Measurements from ENCODE around the gene ZBTB16. TPM values are rescaled to one million over a fixed set of nuclear protein-coding genes. Genes with fewer than 3 reads are reported as not detected.

The ZBTB16 gene
- total and polyA plus RNA-seq, 2 experiments from 2014 or later, result 0.29 to 1.4 TPM

DNA sequence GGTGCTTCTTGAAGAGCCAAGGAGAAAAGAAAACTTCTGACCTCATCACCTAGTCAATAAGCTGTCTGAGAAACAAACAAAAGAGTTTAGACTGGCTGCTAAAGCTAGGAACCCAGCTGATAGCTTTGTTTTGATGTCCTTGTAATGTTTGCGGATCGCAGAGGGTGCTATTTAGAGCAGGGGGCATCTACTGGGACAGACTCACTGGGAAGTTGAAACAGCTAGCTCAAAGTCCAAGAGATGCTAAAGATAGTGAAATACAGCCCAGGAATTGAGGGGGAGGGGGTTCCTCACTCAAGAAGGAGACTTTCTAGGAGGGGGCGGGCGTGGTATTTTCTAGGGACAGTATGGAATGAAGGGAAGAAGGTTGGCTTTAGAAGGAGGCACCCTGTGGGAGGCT, 18.9 kb downstream of the ZBTB16 start:
- ATAC-seq, result peak; percentile 51
- Mint-ChIP-seq H3K4me3 (no peak overlapping the region), H3K9me3 (no peaks in the 10 kb centered on the region), H3K27me3 (ENCODE audit: insufficient read depth, low read depth, poor library complexity) (peaks cover 39% of the 10 kb centered on the region), H3K36me3 (ENCODE audit: low read depth) (no peaks in the 10 kb centered on the region), H3K27ac (no peak overlapping the region), H3K4me1 (peaks cover 45% of the 10 kb centered on the region)
- H3K27me3 ChIP-seq (ENCODE audit: insufficient read depth), result peaks cover 25% of the 10 kb centered on the region
- H3K4me1 ChIP-seq (ENCODE audit: insufficient read depth), result peaks cover 29% of the 10 kb centered on the region
- no peak overlapping the region for H3K4me3 ChIP-seq
- no peaks in the 10 kb centered on the region for H3K79me2 ChIP-seq (replicated peaks; ENCODE audit: insufficient read depth)
- TF ChIP-seq ZNF331 (CRISPR knock-in tag; IDR thresholded peaks at IDR 0.05; ENCODE audit: low read depth) (no peak), EZH2 (IDR thresholded peaks at IDR 0.05; ENCODE audit: low read depth, unreplicated experiment) (no peak), NANOG (IDR thresholded peaks at IDR 0.05; ENCODE audit: borderline replicate concordance) (no peak), JUNB (IDR thresholded peaks at IDR 0.05; ENCODE audit: unreplicated experiment) (no peak), POLR2AphosphoS5 (IDR thresholded peaks at IDR 0.05; ENCODE audit: low read depth) (no peak), EZH2phosphoT487 (IDR thresholded peaks at IDR 0.05; ENCODE audit: unreplicated experiment) (no peak), ZNF114 (CRISPR knock-in tag; IDR thresholded peaks at IDR 0.05) (no peak), STAT1 (IDR thresholded peaks at IDR 0.05; ENCODE audit: unreplicated experiment) (no peak), CREB1 (CRISPR knock-in tag; IDR thresholded peaks at IDR 0.05; ENCODE audit: low read depth) (no peak)
- TF ChIP-seq, protein P1, sequence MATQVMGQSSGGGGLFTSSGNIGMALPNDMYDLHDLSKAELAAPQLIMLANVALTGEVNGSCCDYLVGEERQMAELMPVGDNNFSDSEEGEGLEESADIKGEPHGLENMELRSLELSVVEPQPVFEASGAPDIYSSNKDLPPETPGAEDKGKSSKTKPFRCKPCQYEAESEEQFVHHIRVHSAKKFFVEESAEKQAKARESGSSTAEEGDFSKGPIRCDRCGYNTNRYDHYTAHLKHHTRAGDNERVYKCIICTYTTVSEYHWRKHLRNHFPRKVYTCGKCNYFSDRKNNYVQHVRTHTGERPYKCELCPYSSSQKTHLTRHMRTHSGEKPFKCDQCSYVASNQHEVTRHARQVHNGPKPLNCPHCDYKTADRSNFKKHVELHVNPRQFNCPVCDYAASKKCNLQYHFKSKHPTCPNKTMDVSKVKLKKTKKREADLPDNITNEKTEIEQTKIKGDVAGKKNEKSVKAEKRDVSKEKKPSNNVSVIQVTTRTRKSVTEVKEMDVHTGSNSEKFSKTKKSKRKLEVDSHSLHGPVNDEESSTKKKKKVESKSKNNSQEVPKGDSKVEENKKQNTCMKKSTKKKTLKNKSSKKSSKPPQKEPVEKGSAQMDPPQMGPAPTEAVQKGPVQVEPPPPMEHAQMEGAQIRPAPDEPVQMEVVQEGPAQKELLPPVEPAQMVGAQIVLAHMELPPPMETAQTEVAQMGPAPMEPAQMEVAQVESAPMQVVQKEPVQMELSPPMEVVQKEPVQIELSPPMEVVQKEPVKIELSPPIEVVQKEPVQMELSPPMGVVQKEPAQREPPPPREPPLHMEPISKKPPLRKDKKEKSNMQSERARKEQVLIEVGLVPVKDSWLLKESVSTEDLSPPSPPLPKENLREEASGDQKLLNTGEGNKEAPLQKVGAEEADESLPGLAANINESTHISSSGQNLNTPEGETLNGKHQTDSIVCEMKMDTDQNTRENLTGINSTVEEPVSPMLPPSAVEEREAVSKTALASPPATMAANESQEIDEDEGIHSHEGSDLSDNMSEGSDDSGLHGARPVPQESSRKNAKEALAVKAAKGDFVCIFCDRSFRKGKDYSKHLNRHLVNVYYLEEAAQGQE (IDR thresholded peaks at IDR 0.05; ENCODE audit: unreplicated experiment), result no peak
- TF ChIP-seq, protein P2, sequence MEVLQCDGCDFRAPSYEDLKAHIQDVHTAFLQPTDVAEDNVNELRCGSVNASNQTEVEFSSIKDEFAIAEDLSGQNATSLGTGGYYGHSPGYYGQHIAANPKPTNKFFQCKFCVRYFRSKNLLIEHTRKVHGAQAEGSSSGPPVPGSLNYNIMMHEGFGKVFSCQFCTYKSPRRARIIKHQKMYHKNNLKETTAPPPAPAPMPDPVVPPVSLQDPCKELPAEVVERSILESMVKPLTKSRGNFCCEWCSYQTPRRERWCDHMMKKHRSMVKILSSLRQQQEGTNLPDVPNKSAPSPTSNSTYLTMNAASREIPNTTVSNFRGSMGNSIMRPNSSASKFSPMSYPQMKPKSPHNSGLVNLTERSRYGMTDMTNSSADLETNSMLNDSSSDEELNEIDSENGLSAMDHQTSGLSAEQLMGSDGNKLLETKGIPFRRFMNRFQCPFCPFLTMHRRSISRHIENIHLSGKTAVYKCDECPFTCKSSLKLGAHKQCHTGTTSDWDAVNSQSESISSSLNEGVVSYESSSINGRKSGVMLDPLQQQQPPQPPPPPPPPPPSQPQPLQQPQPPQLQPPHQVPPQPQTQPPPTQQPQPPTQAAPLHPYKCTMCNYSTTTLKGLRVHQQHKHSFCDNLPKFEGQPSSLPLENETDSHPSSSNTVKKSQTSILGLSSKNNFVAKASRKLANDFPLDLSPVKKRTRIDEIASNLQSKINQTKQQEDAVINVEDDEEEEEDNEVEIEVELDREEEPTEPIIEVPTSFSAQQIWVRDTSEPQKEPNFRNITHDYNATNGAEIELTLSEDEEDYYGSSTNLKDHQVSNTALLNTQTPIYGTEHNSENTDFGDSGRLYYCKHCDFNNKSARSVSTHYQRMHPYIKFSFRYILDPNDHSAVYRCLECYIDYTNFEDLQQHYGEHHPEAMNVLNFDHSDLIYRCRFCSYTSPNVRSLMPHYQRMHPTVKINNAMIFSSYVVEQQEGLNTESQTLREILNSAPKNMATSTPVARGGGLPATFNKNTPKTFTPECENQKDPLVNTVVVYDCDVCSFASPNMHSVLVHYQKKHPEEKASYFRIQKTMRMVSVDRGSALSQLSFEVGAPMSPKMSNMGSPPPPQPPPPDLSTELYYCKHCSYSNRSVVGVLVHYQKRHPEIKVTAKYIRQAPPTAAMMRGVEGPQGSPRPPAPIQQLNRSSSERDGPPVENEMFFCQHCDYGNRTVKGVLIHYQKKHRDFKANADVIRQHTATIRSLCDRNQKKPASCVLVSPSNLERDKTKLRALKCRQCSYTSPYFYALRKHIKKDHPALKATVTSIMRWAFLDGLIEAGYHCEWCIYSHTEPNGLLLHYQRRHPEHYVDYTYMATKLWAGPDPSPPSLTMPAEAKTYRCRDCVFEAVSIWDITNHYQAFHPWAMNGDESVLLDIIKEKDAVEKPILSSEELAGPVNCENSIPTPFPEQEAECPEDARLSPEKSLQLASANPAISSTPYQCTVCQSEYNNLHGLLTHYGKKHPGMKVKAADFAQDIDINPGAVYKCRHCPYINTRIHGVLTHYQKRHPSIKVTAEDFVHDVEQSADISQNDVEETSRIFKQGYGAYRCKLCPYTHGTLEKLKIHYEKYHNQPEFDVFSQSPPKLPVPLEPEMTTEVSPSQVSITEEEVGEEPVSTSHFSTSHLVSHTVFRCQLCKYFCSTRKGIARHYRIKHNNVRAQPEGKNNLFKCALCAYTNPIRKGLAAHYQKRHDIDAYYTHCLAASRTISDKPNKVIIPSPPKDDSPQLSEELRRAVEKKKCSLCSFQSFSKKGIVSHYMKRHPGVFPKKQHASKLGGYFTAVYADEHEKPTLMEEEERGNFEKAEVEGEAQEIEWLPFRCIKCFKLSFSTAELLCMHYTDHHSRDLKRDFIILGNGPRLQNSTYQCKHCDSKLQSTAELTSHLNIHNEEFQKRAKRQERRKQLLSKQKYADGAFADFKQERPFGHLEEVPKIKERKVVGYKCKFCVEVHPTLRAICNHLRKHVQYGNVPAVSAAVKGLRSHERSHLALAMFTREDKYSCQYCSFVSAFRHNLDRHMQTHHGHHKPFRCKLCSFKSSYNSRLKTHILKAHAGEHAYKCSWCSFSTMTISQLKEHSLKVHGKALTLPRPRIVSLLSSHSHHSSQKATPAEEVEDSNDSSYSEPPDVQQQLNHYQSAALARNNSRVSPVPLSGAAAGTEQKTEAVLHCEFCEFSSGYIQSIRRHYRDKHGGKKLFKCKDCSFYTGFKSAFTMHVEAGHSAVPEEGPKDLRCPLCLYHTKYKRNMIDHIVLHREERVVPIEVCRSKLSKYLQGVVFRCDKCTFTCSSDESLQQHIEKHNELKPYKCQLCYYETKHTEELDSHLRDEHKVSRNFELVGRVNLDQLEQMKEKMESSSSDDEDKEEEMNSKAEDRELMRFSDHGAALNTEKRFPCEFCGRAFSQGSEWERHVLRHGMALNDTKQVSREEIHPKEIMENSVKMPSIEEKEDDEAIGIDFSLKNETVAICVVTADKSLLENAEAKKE (CRISPR knock-in tag; IDR thresholded peaks at IDR 0.05), result no peak
- TF ChIP-seq, protein P3, sequence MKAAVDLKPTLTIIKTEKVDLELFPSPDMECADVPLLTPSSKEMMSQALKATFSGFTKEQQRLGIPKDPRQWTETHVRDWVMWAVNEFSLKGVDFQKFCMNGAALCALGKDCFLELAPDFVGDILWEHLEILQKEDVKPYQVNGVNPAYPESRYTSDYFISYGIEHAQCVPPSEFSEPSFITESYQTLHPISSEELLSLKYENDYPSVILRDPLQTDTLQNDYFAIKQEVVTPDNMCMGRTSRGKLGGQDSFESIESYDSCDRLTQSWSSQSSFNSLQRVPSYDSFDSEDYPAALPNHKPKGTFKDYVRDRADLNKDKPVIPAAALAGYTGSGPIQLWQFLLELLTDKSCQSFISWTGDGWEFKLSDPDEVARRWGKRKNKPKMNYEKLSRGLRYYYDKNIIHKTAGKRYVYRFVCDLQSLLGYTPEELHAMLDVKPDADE (IDR thresholded peaks at IDR 0.05), result no peak
- TF ChIP-seq, protein P4, sequence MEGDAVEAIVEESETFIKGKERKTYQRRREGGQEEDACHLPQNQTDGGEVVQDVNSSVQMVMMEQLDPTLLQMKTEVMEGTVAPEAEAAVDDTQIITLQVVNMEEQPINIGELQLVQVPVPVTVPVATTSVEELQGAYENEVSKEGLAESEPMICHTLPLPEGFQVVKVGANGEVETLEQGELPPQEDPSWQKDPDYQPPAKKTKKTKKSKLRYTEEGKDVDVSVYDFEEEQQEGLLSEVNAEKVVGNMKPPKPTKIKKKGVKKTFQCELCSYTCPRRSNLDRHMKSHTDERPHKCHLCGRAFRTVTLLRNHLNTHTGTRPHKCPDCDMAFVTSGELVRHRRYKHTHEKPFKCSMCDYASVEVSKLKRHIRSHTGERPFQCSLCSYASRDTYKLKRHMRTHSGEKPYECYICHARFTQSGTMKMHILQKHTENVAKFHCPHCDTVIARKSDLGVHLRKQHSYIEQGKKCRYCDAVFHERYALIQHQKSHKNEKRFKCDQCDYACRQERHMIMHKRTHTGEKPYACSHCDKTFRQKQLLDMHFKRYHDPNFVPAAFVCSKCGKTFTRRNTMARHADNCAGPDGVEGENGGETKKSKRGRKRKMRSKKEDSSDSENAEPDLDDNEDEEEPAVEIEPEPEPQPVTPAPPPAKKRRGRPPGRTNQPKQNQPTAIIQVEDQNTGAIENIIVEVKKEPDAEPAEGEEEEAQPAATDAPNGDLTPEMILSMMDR (conservative IDR thresholded peaks at IDR 0.05; ENCODE audit: low read depth in 2 of 2), result no peak
- H3K27ac ChIP-seq (ENCODE audit: low read depth), result no peak overlapping the region
- H2AFZ ChIP-seq, result no peak overlapping the region
- no peaks in the 10 kb centered on the region for H3F3A ChIP-seq (replicated peaks; ENCODE audit: low read depth)
- no peaks in the 10 kb centered on the region for H3K9me2 ChIP-seq (ENCODE audit: insufficient read depth)
- no peak overlapping the region for H3K4me2 ChIP-seq
- no peak for DNase-seq (ENCODE audit: low spot score)
- H3K36me3 ChIP-seq (ENCODE audit: insufficient read depth), result no peaks in the 10 kb centered on the region
- no peaks in the 10 kb centered on the region for H4K20me1 ChIP-seq (replicated peaks; ENCODE audit: insufficient read depth)

Measured in GM23338 (cell line).